GM18507 (cell line): Measurements from ENCODE around the gene LFNG.
A peak's percentile ranks its signal among the peaks of the same experiment; 100 is the strongest.
"Not testable (repeated sequence)": the region's sequence is repeated elsewhere in the genome, so short reads cannot be mapped to it uniquely, and the experiment has no call there.

Source experiments
- DNase-seq: peaks from one replicate; pipeline ENCODE4 v3.0.0; 2011; ENCODE audit warnings: low read depth; ENCODE audit not compliant: insufficient read length; ENCODE audit errors: extremely low spot score
- FAIRE-seq: peaks from 2 replicates; lab custom pipeline; 2011; peaks lifted over from hg19 to GRCh38; lab: Jason Lieb, UNC

The LFNG gene

DNA sequence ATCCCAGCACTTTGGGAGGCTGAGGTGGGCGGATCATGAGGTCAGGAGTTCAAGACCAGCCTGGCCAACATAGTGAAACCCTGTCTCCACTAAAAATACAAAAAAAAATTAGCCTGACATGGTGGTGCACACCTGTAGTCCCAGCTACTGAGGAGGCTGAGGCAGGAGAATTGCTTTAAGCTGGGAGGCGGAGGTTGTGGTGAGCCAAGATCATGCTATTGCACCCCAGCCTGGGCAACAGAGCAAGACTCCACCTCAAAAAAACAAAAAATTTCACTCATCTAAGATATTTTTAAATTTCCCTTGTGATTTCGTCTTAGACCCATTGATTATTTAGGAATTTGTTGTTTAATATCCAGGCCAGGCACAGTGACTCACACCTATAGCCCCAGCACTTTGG lies 44.4 kb downstream of the LFNG start:
- not testable (repeated sequence) for FAIRE-seq

DNA sequence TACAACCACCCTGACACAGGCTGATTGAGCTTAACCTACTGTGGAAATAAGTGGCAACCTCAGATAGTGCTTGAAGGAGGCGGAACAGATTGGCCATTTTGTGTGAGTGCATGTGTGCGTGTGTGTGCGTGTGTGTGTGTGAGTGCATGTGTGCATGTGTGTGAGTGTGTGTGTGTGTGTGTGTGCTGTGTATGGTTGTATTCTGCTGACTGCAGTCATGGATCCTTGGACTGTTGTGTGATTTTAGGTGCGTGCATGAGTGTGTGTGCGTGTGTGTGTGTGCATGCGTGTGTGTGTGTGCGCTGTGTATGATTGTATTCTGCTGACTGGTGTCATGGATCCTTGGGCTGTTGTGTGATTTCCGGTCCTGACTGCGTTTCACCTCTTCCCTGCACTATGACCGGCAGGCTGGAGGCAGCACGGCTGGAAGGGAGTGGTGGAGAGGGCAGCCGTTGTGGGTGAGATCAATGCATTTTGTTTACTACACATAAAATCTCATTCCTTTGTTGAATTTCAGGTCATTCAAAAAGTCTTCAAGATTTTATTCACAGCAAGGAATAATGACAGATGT lies 45.5 kb downstream of the LFNG start:
- no peak for FAIRE-seq

More for the DNA sequence above, 44.4 kb downstream of the LFNG start:
- DNase-seq: not testable (repeated sequence)

DNA sequence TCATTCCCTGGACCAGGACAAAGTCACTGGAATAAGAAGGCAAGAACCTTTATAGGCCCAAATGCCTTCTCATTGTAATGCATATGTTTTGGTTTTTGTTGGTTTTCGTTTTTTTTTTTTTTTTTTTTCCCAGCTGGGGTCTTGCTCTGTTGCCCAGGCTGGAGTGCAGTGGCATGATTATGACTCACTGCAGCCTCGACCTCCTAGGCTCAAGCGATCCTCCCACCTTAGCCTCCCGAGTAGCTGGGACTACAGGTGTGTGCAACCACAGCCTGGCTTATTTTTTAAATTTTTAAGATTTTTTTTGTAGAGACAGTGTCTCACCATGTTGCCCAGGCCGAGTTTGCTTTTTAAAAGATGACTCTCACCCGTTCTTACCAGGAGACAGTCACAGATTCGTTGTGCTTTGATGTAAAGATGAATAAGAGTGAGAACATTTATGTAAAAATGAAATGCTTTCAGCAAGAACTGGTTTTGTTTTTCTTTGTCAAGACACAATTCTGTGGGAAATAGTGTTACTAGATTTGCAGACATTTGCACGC lies 46.8 kb downstream of the LFNG start:
- FAIRE-seq (no peak), DNase-seq (no peak)

More for the DNA sequence above, 45.5 kb downstream of the LFNG start:
- DNase-seq: no peak

DNA sequence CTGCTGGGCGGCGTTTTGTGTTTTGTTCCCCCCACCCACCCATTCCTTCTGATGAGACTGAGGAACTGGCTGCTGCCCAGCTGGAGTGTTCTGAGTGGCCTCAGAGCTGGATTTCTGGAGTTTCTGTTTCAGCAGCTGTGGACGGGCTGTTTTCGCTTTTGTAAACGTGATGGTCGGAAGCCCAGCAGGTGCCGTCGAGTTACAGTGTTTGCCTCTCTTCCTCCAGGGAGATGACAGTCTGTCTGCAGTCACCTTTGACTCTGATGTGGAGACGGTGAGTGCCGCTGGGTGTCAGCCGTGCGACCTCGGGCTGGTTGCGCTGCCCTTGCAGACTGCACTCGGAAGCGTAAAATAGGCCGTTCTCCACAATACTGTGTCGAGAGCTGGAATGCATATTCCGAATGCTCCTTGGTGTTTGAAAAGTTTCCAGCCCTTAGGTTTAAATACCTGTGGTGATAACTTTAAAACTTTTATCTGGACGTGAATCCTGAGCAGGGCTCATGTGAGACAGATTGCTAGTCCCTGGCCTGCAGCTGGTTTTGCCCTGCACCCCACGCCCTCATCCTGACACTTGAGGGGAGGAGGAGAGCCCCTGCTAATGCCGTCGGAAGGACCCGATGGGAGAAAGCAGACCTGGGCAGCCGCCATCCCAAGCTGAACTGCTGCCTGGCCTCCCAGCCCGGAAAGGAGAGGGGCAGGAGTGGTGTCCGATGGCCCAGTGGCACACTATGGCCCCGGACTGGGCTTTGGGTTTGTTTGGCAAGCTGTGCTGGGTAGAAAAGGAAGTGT lies 47.5 kb downstream of the LFNG start:
- FAIRE-seq (peak; percentile 77), DNase-seq (no peak)

- FAIRE-seq: no peak
- no peak for DNase-seq
Measured at GRCh38 chr7:2567679-2568278, 48.2 kb downstream of the LFNG start.

DNA sequence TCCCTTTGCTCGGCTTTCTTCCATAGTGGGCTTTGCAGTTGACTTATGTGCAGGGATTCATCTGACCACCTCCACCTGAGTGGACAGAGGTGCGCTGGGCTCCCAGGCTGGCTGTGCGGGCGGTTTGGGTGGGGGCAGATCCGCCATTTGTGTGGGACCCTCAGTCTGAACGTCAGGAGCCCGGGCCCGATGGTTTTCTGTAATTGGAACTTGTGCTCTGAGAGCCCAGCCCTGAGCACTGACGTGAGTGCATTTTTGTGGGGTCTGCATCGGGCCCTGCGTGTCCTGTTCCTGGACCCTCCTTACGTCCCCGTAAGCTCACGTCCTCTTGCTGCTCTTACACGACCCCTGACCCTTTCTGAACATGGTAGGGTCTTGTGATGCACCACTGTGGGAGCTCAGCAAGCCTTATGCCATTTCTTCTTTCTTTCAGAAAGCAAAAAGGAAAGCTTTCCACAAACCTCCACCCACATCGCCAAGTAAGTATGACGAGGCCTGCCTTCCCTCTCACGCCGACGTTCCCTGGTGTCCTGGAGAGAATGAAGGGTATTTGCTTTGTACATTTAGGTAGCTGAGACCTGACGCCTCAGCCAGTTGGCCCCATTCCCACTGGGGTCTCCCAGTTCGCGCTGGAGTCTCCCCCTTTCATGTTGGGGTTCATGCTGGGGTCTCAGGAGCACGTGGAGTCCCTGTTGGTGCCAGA lies 49.1 kb downstream of the LFNG start:
- DNase-seq: no peak
- FAIRE-seq: no peak

DNA sequence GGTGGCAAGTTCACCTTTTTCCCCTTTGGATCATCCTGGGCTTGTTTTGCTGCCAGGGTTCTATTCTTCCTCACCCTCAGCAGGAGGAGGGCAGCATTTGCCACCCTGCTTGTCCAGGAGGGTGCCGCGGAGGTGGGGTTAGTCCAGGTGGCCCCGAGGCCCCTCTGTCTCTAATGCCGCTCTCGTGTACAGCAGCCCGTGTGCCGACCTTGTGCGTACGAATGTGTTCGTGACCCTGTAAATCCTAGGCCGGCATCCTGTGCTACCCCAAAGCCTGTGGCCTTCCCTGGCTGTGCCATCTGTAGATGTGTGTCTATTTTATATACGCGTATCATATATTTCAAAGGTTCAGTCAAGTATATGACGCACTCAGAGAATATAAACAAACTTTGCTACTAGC lies 49.8 kb downstream of the LFNG start:
- FAIRE-seq: no peak
- no peak for DNase-seq

GRCh38 chr7:2570021-2570420 lies 50.4 kb downstream of the LFNG start:
- no peak for FAIRE-seq
- DNase-seq: no peak

- FAIRE-seq: no peak
Measured at GRCh38 chr7:2571409-2571808, 51.8 kb downstream of the LFNG start.

GRCh38 chr7:2572101-2572842 lies 52.7 kb downstream of the LFNG start:
- FAIRE-seq (no peak), DNase-seq (no peak)

More at GRCh38 chr7:2571409-2571808, 51.8 kb downstream of the LFNG start:
- no peak for DNase-seq

DNA sequence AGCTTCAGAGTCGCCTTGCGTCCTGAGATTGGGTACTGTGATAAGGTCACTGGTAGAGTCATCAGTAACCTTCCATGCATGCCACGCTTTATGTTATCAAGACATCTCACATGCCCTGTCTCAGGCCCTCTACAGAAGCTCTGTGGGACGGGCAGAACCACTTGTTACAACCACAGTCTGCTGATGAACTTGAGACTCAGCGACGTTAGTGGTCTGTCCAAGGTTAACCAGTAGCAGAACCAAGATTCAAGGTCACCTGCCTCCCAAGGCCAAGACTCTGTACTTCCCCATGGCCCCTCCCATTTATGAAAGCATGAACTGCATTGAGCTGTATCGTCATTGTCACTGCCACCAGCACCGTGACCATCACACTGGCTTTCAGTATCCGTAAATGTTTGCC lies 54.2 kb downstream of the LFNG start:
- no peak for FAIRE-seq
- DNase-seq: no peak

GRCh38 chr7:2575046-2575732 lies 55.6 kb downstream of the LFNG start:
- no peak for DNase-seq
- no peak for FAIRE-seq

- FAIRE-seq (no peak), DNase-seq (no peak)
Measured at GRCh38 chr7:2575733-2576340, 56.3 kb downstream of the LFNG start.

GRCh38 chr7:2576742-2577491 lies 57.3 kb downstream of the LFNG start:
- FAIRE-seq (no peak), DNase-seq (no peak)
